ENCODE data around the gene AOPEP. TPM values are rescaled to one million over a fixed set of nuclear protein-coding genes. Genes with fewer than 3 reads are reported as not detected.

AOPEP gene
- polyA plus RNA-seq, 1 of the 3 experiments (the other 2 are of a cell fraction), result 54.6 TPM

DNA sequence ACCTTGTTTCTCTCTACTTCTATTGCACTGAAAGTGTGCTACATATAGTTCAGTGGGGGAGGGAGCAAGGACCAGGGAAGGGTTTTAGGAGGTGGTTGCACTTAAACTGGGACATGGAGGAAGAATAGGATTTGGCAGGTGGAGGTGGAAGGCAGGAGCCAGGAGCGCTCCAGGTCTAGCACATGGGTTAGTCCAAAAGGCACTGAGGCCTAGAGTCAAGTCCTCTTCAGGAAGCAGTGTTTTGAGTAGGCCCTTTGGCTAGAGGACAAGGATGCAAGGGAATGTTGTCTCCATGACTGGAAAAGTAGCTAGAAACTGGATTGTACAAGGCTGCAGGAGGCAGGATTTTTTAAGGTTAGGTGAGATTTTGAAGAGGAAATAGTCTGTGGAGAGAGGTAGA is 31.5 kb downstream of the AOPEP start:
- TF ChIP-seq FOXM1 (IDR thresholded peaks at IDR 0.05; ENCODE audit: low read depth), result no peak
- no peak for TF ChIP-seq MEF2A (IDR thresholded peaks at IDR 0.05; ENCODE audit: borderline replicate concordance, low read depth)
- TF ChIP-seq FOXJ3 (CRISPR knock-in tag; IDR thresholded peaks at IDR 0.05), result no peak
- TF ChIP-seq MXI1 (IDR thresholded peaks at IDR 0.05; ENCODE audit: low read depth, low read length), result no peak
- TF ChIP-seq JUND (IDR thresholded peaks at IDR 0.05), result no peak
- H3K79me2 ChIP-seq (ENCODE audit: insufficient read depth), result peaks cover 14% of the 10 kb centered on the region
- H4K20me1 ChIP-seq (ENCODE audit: insufficient read depth), result no peaks in the 10 kb centered on the region
- POLR2A ChIA-PET, result no interaction called here
- CTCF ChIA-PET, result interaction anchor here (0.6 to 0.9 kb wide), 2 partner anchors 14 to 258 kb away, joined by 3 read pairs; no protein-coding TSS in a partner anchor
- peaks cover 5% of the 10 kb centered on the region for H3F3A ChIP-seq (replicated peaks; ENCODE audit: insufficient read depth)
- H3K27me3 ChIP-seq (ENCODE audit: insufficient read depth), result no peaks in the 10 kb centered on the region
- H3K9me3 ChIP-seq, result no peaks in the 10 kb centered on the region
- H3K9ac ChIP-seq, result no peak overlapping the region
- 100% methylated on average over 1 of the region's 1 CpG for WGBS (ENCODE audit: low lambda C conversion rate)
- H3K9me2 ChIP-seq, result no peaks in the 10 kb centered on the region
- DNase-seq, result no peak
- H2AFZ ChIP-seq (ENCODE audit: low read depth), result no peak overlapping the region
- peaks cover 19 to 24% of the 10 kb centered on the region in 2 experiments; a peak in 3 of 4 replicates for H3K4me1 ChIP-seq (ENCODE audit: control insufficient read depth in 1 of 2, insufficient read depth in 2 of 2, low read depth in 1 of 2, low read length in 1 of 2)
- no peak overlapping the region for H3K4me2 ChIP-seq
- H3K36me3 ChIP-seq (replicated peaks in 1 of 2; ENCODE audit: control insufficient read depth in 1 of 2, insufficient read depth in 2 of 2, low read length in 1 of 2), result peaks cover 3 to 14% of the 10 kb centered on the region in 2 experiments
- H3K27ac ChIP-seq (ENCODE audit: low read depth in 2 of 2, low read length in 1 of 2), result peak overlapping the region in 1 of 2 experiments; percentile 51; a peak in 1 of 4 replicates
- H3K4me3 ChIP-seq (ENCODE audit: low read depth in 2 of 2, low read length in 1 of 2), result no peak overlapping the region

DNA sequence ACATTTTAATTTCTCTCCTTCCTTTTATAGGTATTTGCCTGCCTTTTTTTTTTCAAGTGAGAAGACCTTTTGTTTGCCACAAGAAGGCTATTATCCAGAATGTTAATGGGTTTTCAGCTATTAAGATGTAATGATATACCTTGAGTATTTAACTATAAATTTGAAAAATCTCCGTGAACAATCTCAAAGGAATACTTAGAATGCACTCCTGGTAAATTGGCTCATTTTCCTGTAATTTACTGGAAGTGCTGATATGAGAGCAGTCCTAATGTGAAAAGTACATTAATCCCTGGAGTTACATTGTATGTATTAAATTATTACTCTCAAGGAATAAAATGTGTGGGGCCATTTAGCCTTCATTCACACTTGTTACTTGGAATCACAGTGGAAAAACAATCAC is 32.4 kb downstream of the AOPEP start:
- Histone ChIP-seq H3K9ac (no peak overlapping the region), H4K20me1 (ENCODE audit: insufficient read depth) (no peaks in the 10 kb centered on the region), H3K79me2 (ENCODE audit: insufficient read depth) (peaks cover 22% of the 10 kb centered on the region), H3F3A (replicated peaks; ENCODE audit: insufficient read depth) (peaks cover 5% of the 10 kb centered on the region), H2AFZ (ENCODE audit: low read depth) (no peak overlapping the region), H3K9me2 (no peaks in the 10 kb centered on the region), H3K4me1 (ENCODE audit: control insufficient read depth in 1 of 2, insufficient read depth in 2 of 2, low read depth in 1 of 2, low read length in 1 of 2) (peaks cover 19 to 24% of the 10 kb centered on the region in 2 experiments; a peak in 3 of 4 replicates), H3K36me3 (replicated peaks in 1 of 2; ENCODE audit: control insufficient read depth in 1 of 2, insufficient read depth in 2 of 2, low read length in 1 of 2) (peaks cover 3 to 14% of the 10 kb centered on the region in 2 experiments), H3K4me3 (ENCODE audit: low read depth in 2 of 2, low read length in 1 of 2) (no peak overlapping the region), H3K4me2 (no peak overlapping the region), H3K27me3 (ENCODE audit: insufficient read depth) (no peaks in the 10 kb centered on the region), H3K9me3 (no peaks in the 10 kb centered on the region), H3K27ac (ENCODE audit: low read depth in 2 of 2, low read length in 1 of 2) (peak overlapping the region in 1 of 2 experiments; percentile 51; a peak in 2 of 4 replicates)
- CTCF ChIA-PET, result interaction anchor here (0.6 to 2.7 kb wide), 3 partner anchors 77 to 257 kb away, joined by 3 to 6 read pairs (median 3); no protein-coding TSS in a partner anchor
- TF ChIP-seq NRF1 (IDR thresholded peaks at IDR 0.05; ENCODE audit: low read depth, low read length), result no peak
- TF ChIP-seq SIN3A (IDR thresholded peaks at IDR 0.05; ENCODE audit: borderline replicate concordance, low read depth, low read length), result no peak
- TF ChIP-seq, protein P1, sequence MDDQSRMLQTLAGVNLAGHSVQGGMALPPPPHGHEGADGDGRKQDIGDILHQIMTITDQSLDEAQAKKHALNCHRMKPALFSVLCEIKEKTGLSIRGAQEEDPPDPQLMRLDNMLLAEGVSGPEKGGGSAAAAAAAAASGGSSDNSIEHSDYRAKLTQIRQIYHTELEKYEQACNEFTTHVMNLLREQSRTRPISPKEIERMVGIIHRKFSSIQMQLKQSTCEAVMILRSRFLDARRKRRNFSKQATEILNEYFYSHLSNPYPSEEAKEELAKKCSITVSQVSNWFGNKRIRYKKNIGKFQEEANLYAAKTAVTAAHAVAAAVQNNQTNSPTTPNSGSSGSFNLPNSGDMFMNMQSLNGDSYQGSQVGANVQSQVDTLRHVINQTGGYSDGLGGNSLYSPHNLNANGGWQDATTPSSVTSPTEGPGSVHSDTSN (IDR thresholded peaks at IDR 0.05), result no peak
- TF ChIP-seq SMC3 (IDR thresholded peaks at IDR 0.05; ENCODE audit: low read depth, low read length), result no peak
- TF ChIP-seq GATA2 (CRISPR knock-in tag; IDR thresholded peaks at IDR 0.05), result peak; percentile 17; the same call in 1 of the 2 replicates
- TF ChIP-seq EP300 (IDR thresholded peaks at IDR 0.05; ENCODE audit: borderline replicate concordance in 1 of 2, low read depth in 1 of 2, low read length in 1 of 2), result 0 out of 4 replicates have a peak, but pooled peaks of 1 of the 2 experiments have one; percentile 4
- TF ChIP-seq POLR2AphosphoS5 (IDR thresholded peaks at IDR 0.05; ENCODE audit: low read depth, low read length), result no peak
- WGBS (ENCODE audit: low lambda C conversion rate), result 51% methylated on average over 1 of the region's 1 CpG
- DNase-seq, result peak; percentile 32
- POLR2A ChIA-PET, result no interaction called here
